Activated CD4-positive, alpha-beta memory T cell treated with anti-CD3 and anti-CD28 coated beads, Interleukin-2, amount 10 ng/mL, durations not matched to agents 7 days and 5 days (primary cell): ENCODE measurements around the gene TMEM143. TPM values are rescaled to one million over a fixed set of nuclear protein-coding genes. Genes with fewer than 3 reads are reported as not detected.

Experiments used
- CTCF ChIA-PET: fragments of 350-600 bp; sonication (Branson Sonifier 250); formaldehyde crosslinking; loops from one replicate; lab custom pipeline; 2021; ENCODE audit warnings: antibody characterized with exemption, inconsistent platforms; lab: Charles Lee
- POLR2A ChIA-PET: fragments of 350-600 bp; sonication (Branson Sonifier 250); formaldehyde crosslinking; loops from one replicate; lab custom pipeline; 2021; ENCODE audit warnings: antibody characterized with exemption; lab: Charles Lee
- DNase-seq: peaks from one replicate; pipeline ENCODE4 v3.0.0-alpha.2; 2020
- H3K27ac Mint-ChIP-seq: one replicate; pipeline ENCODE4 v1.8.0; 2021; ENCODE audit warnings: mild to moderate bottlenecking, mixed read lengths
- H3K27me3 Mint-ChIP-seq: one replicate; pipeline ENCODE4 v1.8.0; 2021; ENCODE audit warnings: mixed read lengths
- H3K36me3 Mint-ChIP-seq: one replicate; pipeline ENCODE4 v1.8.0; 2021; ENCODE audit warnings: low read depth, mixed read lengths
- H3K4me1 Mint-ChIP-seq: one replicate; pipeline ENCODE4 v1.8.0; 2021; ENCODE audit warnings: mixed read lengths
- H3K4me3 Mint-ChIP-seq: one replicate; pipeline ENCODE4 v1.8.0; 2021; ENCODE audit warnings: mild to moderate bottlenecking, mixed read lengths
- H3K9me3 Mint-ChIP-seq: one replicate; pipeline ENCODE4 v1.8.0; 2021; ENCODE audit warnings: mixed read lengths
- total RNA-seq, 2 experiments: library from RNA; stranded (reverse); gene quantifications; one replicate each; pipeline ENCODE4 v1.2.3, GENCODE V29; 2021

Gene TMEM143
- total RNA-seq, 2 experiments from 2014 or later: 17.4 to 18.2 TPM

DNA sequence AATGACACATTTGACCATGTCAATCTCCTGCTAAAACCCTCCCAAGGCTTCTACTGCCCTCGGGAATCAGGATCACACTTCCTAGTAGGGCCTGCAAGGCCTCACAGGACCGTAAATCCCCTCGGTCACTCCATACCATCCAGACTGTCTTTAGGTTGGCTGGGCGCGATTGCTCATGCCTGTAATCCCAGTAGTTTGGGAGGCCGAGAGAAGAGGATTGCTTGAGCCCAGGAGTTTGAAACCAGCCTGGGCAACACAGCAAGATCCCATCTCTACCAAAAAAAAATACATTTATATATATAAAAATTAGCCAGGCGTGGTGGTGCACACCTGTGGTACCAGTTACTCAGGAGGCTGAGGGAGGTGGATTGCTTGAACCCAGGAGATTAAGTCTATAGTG, 15.0 kb downstream of the TMEM143 start:
- H3K4me1 Mint-ChIP-seq: peaks cover 5% of the 10 kb centered on the region
- H3K27ac Mint-ChIP-seq: no peak overlapping the region
- no peak for DNase-seq
- H3K36me3 Mint-ChIP-seq: no peaks in the 10 kb centered on the region
- H3K4me3 Mint-ChIP-seq: no peak overlapping the region
- no peaks in the 10 kb centered on the region for H3K9me3 Mint-ChIP-seq
- ChIA-PET CTCF (interaction anchor here (3.1 kb wide), 1 partner anchor 15 kb away, joined by 20 read pairs; the partner anchor contains the start of genes SYNGR4 and TMEM143), POLR2A (no interaction called here)
- no peaks in the 10 kb centered on the region for H3K27me3 Mint-ChIP-seq

- H3K4me3 Mint-ChIP-seq: no peak overlapping the region
- H3K27me3 Mint-ChIP-seq: no peaks in the 10 kb centered on the region
- no peaks in the 10 kb centered on the region for H3K36me3 Mint-ChIP-seq
- no peaks in the 10 kb centered on the region for H3K9me3 Mint-ChIP-seq
- ChIA-PET POLR2A (no interaction called here), CTCF (interaction anchor here (1.0 to 1.8 kb wide), 3 partner anchors 14 to 236 kb away, joined by 3 to 5 read pairs (median 4); no protein-coding TSS in a partner anchor)
- DNase-seq: no peak
- H3K27ac Mint-ChIP-seq: no peak overlapping the region
- H3K4me1 Mint-ChIP-seq: peaks cover 5% of the 10 kb centered on the region
Observed at GRCh38 chr19:48348045-48348444, 15.7 kb downstream of the TMEM143 start.

DNA sequence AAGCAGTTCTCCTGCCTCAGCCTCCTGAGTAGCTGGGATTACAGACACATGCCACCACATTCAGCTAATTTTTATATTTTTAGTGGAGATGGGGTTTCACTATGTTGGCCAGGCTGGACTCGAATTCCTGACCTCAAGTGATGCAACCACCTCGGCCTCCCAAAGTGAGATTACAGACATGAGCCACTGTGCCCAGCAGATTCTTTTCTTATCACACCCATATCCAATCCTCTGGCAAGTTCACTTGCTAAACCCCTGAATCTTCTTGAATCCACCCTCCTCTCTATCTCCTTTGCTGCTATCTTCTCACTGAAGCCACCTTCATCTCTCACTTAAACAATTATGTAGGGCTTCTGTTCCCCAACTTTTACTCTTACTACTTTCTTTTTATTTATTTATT, 17.5 kb downstream of the TMEM143 start:
- peaks cover 2% of the 10 kb centered on the region for H3K4me1 Mint-ChIP-seq
- CTCF ChIA-PET: interaction anchor here (1.8 kb wide), 1 partner anchor 80 kb away, joined by 4 read pairs; no protein-coding TSS in a partner anchor

GRCh38 chr19:48344892-48345291, 18.8 kb downstream of the TMEM143 start:
- H3K9me3 Mint-ChIP-seq: no peaks in the 10 kb centered on the region
- H3K27me3 Mint-ChIP-seq: no peaks in the 10 kb centered on the region
- ChIA-PET POLR2A (no interaction called here), CTCF (interaction anchor here (1.8 kb wide), 1 partner anchor 31 kb away, joined by 4 read pairs; no protein-coding TSS in a partner anchor)
- H3K27ac Mint-ChIP-seq: no peak overlapping the region
- no peaks in the 10 kb centered on the region for H3K36me3 Mint-ChIP-seq
- no peaks in the 10 kb centered on the region for H3K4me1 Mint-ChIP-seq
- no peak overlapping the region for H3K4me3 Mint-ChIP-seq
- no peak for DNase-seq

More for the DNA sequence above, 17.5 kb downstream of the TMEM143 start:
- no peak for DNase-seq
- Mint-ChIP-seq H3K36me3 (no peaks in the 10 kb centered on the region), H3K27me3 (no peaks in the 10 kb centered on the region), H3K9me3 (no peaks in the 10 kb centered on the region), H3K27ac (no peak overlapping the region), H3K4me3 (no peak overlapping the region)
- POLR2A ChIA-PET: no interaction called here

- Mint-ChIP-seq H3K4me3 (no peak overlapping the region), H3K27me3 (no peaks in the 10 kb centered on the region), H3K36me3 (no peaks in the 10 kb centered on the region), H3K4me1 (no peaks in the 10 kb centered on the region), H3K27ac (no peak overlapping the region), H3K9me3 (no peaks in the 10 kb centered on the region)
- POLR2A ChIA-PET: no interaction called here
- CTCF ChIA-PET: interaction anchor here (1.8 kb wide), 1 partner anchor 29 kb away, joined by 4 read pairs; no protein-coding TSS in a partner anchor
- no peak for DNase-seq
Observed at GRCh38 chr19:48342841-48343540, 20.7 kb downstream of the TMEM143 start.

GRCh38 chr19:48342414-48342738, 21.4 kb downstream of the TMEM143 start:
- no peaks in the 10 kb centered on the region for H3K9me3 Mint-ChIP-seq
- POLR2A ChIA-PET: no interaction called here

DNA sequence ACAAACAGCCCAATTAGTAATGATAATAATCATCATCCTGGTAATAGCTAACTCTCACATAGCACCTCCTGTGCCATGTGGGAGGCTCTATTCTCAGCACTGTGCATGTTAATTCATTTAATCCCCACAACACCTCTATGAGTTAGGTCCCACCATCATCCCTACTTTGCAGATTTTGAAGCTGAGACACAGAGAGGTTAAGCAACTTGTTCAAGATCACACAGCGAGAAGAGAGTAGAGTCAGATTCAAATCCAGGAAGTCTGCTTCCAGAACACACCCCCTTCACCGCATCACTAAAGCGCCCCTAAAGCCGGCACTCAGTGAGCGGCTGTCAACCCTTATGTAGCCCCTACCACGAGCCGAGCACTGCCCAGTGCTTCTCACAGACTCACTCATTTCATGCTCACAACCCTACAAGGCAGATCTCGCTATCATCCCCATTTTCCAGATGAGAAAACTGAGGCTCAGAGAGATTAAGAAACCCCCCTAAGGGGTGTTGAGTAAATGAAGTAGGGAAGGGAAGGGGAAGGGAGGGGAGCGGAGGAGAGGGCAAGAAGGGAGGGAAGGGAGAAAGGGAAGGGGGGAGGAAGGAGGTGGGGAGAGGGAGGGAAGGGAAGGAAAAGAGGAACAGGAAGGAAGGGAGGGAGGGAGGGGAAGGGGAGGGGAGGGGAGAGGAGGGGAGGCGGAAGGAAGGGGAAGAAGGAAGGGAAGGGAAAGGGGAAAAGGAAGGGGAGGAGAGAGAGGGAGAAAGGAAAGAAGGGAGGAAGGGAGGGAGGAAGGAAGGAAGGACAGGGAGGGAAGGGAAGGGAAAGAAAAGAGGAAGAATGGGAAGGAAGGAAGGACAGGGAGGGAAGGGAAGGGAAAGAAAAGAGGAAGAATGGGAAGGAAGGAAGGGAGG, 22.0 kb downstream of the TMEM143 start:
- no peaks in the 10 kb centered on the region for H3K9me3 Mint-ChIP-seq
- no peak overlapping the region for H3K4me3 Mint-ChIP-seq
- ChIA-PET POLR2A (interaction anchor here (1.5 kb wide), 1 partner anchor 22 kb away, joined by 3 read pairs; the partner anchor contains the start of genes SYNGR4 and TMEM143), CTCF (interaction anchor here (2.1 kb wide), 2 partner anchors 9 to 27 kb away, joined by 5 to 14 read pairs; no protein-coding TSS in a partner anchor)
- H3K27me3 Mint-ChIP-seq: no peaks in the 10 kb centered on the region
- H3K4me1 Mint-ChIP-seq: no peaks in the 10 kb centered on the region
- H3K27ac Mint-ChIP-seq: no peak overlapping the region
- no peaks in the 10 kb centered on the region for H3K36me3 Mint-ChIP-seq
- no peak for DNase-seq

More at GRCh38 chr19:48342414-48342738, 21.4 kb downstream of the TMEM143 start:
- CTCF ChIA-PET: no interaction called here
- no peaks in the 10 kb centered on the region for H3K4me1 Mint-ChIP-seq
- no peak overlapping the region for H3K27ac Mint-ChIP-seq
- H3K4me3 Mint-ChIP-seq: no peak overlapping the region
- no peak for DNase-seq
- no peaks in the 10 kb centered on the region for H3K27me3 Mint-ChIP-seq
- H3K36me3 Mint-ChIP-seq: no peaks in the 10 kb centered on the region

GRCh38 chr19:48340995-48341394, 22.7 kb downstream of the TMEM143 start:
- Mint-ChIP-seq H3K27me3 (no peaks in the 10 kb centered on the region), H3K4me3 (no peak overlapping the region), H3K36me3 (no peaks in the 10 kb centered on the region), H3K9me3 (no peaks in the 10 kb centered on the region), H3K4me1 (no peaks in the 10 kb centered on the region), H3K27ac (no peak overlapping the region)
- POLR2A ChIA-PET: interaction anchor here (1.5 kb wide), 1 partner anchor 23 kb away, joined by 3 read pairs; the partner anchor contains the start of genes SYNGR4 and TMEM143
- DNase-seq: no peak
- CTCF ChIA-PET: interaction anchor here (0.8 to 2.1 kb wide), 4 partner anchors 10 to 51 kb away, joined by 3 to 14 read pairs (median 4); partner anchors contain the start of gene KDELR1

- Mint-ChIP-seq H3K4me1 (peaks cover 11% of the 10 kb centered on the region), H3K36me3 (peaks cover 5% of the 10 kb centered on the region), H3K27ac (no peak overlapping the region), H3K4me3 (no peak overlapping the region), H3K27me3 (no peaks in the 10 kb centered on the region), H3K9me3 (no peaks in the 10 kb centered on the region)
- CTCF ChIA-PET: interaction anchor here (1.0 to 1.1 kb wide), 2 partner anchors 12 to 25 kb away, joined by 4 read pairs; no protein-coding TSS in a partner anchor
- DNase-seq: no peak
- POLR2A ChIA-PET: no interaction called here
Observed at GRCh38 chr19:48338802-48339503, 24.8 kb downstream of the TMEM143 start.

GRCh38 chr19:48338253-48338755, 25.4 kb downstream of the TMEM143 start:
- ChIA-PET POLR2A (no interaction called here), CTCF (interaction anchor here (1.1 kb wide), 1 partner anchor 24 kb away, joined by 4 read pairs; no protein-coding TSS in a partner anchor)
- H3K4me1 Mint-ChIP-seq: peaks cover 11% of the 10 kb centered on the region
- H3K27ac Mint-ChIP-seq: no peak overlapping the region
- H3K36me3 Mint-ChIP-seq: peaks cover 8% of the 10 kb centered on the region
- H3K27me3 Mint-ChIP-seq: no peaks in the 10 kb centered on the region
- DNase-seq: no peak
- H3K9me3 Mint-ChIP-seq: no peaks in the 10 kb centered on the region
- no peak overlapping the region for H3K4me3 Mint-ChIP-seq

DNA sequence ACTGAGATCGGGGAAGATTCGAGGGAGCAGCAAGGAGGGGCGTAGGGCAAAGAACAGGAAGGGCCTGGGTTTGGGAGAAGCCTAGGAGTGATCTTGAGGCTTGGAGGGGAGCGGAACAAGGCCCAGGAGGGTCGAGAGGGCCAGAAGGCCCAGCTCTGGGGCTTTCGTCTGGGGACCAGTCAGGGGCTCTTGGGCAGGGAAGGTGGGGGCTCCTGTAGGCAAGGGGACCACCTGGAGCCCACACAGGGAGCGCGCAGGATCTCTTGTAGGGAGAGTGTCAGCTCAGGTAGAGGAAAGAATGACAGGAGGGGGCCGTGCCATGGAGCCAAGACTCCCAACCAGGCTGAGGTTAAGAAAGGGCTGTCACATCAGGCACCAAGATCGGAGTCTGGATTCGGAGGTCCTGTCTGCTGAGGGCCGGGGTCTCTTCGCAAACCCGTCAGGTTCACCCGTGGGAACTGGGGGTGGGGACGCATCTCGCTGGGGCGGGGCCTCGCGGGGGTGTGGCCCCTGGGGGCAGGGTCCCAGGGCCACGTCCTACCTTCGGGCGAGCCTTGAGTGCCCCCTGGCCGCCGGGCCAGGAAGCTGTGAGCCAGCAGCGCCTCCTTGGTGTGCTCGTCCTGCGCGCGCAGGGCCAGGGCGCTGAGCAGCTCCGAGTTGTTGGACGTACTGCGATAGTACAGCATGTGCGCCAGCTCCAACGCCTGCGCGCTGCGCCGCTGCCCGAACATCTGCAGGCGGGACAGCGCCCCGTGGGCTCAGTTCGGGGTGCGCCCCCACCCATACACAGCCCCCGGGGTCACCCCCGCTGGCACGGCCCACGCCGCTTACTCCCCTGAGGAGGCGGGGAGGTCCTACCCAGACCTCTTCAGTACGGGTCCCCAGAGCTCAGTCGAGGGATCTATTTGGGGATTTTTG, 30.0 kb downstream of the TMEM143 start:
- H3K36me3 Mint-ChIP-seq: peaks cover 38% of the 10 kb centered on the region
- CTCF ChIA-PET: interaction anchor here (0.6 to 4.6 kb wide), 26 partner anchors 13 to 464 kb away, joined by 3 to 342 read pairs (median 5); partner anchors contain the start of genes EMP3, GRWD1, KDELR1 and SYNGR4
- peak overlapping the region; percentile 95 for H3K27ac Mint-ChIP-seq
- H3K9me3 Mint-ChIP-seq: no peaks in the 10 kb centered on the region
- H3K4me3 Mint-ChIP-seq: peak overlapping the region; percentile 96
- peak; percentile 95 for DNase-seq
- no peaks in the 10 kb centered on the region for H3K27me3 Mint-ChIP-seq
- peaks cover 53% of the 10 kb centered on the region for H3K4me1 Mint-ChIP-seq
- POLR2A ChIA-PET: interaction anchor here (0.5 to 7.1 kb wide), 22 partner anchors 12 to 1221 kb away, joined by 3 to 265 read pairs (median 4); partner anchors contain the start of genes CARD8, EMP3, KDELR1 and SYNGR4
